Right hindlimb (tissue), 1 donor: ENCODE measurements around the gene PRKAR1B.
A peak's percentile ranks its signal among the peaks of the same experiment; 100 is the strongest.

Source experiments
- DNase-seq: peaks from one replicate; pipeline ENCODE4 v3.0.0-alpha.2; 2018

The PRKAR1B gene

GRCh38 chr7:739983-740942 is 13.2 kb upstream of the PRKAR1B start:
- no peak for DNase-seq

- DNase-seq = no peak
Observed at GRCh38 chr7:739455-739982, 12.4 kb upstream of the PRKAR1B start.

GRCh38 chr7:738723-739454 is 11.8 kb upstream of the PRKAR1B start:
- no peak for DNase-seq

- no peak for DNase-seq
Observed at GRCh38 chr7:738241-738640, 11.2 kb upstream of the PRKAR1B start.

GRCh38 chr7:734808-735207 is 7.7 kb upstream of the PRKAR1B start:
- DNase-seq = no peak

- no peak for DNase-seq
Observed at GRCh38 chr7:734214-734613, 7.1 kb upstream of the PRKAR1B start.

GRCh38 chr7:732556-732955 is 5.5 kb upstream of the PRKAR1B start:
- no peak for DNase-seq

- DNase-seq = peak; percentile 59
Observed at GRCh38 chr7:732094-732541, 5.0 kb upstream of the PRKAR1B start.

GRCh38 chr7:731440-732085 is 4.5 kb upstream of the PRKAR1B start:
- DNase-seq = no peak

GRCh38 chr7:730501-731439 is 3.7 kb upstream of the PRKAR1B start:
- DNase-seq = no peak

GRCh38 chr7:729140-730000 is 2.3 kb upstream of the PRKAR1B start:
- no peak for DNase-seq

GRCh38 chr7:728602-729001 is 1.5 kb upstream of the PRKAR1B start:
- DNase-seq = no peak

GRCh38 chr7:727806-728460 is 852 bp upstream of the PRKAR1B start:
- DNase-seq = no peak

GRCh38 chr7:726854-727103 is 302 bp downstream of the PRKAR1B start:
- no peak for DNase-seq

GRCh38 chr7:726084-726853 is 812 bp downstream of the PRKAR1B start, which contains the start of gene DNAAF5:
TSS of gene DNAAF5 (plus strand) at chr7:726699. CDS start at chr7:726721, 22 bp downstream.
- peak; percentile 92 for DNase-seq

GRCh38 chr7:725223-726005 is 1.7 kb downstream of the PRKAR1B start:
- DNase-seq = no peak

- DNase-seq = no peak
Observed at GRCh38 chr7:724298-724697, 2.8 kb downstream of the PRKAR1B start.

GRCh38 chr7:723541-723940 is 3.5 kb downstream of the PRKAR1B start:
- no peak for DNase-seq
